Breast epithelium (tissue), 3 donors: ENCODE measurements around the gene TGM5.
"Not testable (repeated sequence)": the region's sequence is repeated elsewhere in the genome, so short reads cannot be mapped to it uniquely, and the experiment has no call there.

Experiments
- CTCF ChIP-seq, 3 donors: fragments of 450-650 bp; IDR thresholded peaks; one replicate each; pipeline ENCODE4 v1.5.1; 2016 to 2017; ENCODE audit warnings: antibody characterized with exemption in 3 of 3, mild to moderate bottlenecking in 3 of 3, moderate library complexity in 3 of 3
- POLR2A ChIP-seq: fragments of 450-650 bp; IDR thresholded peaks from one replicate; pipeline ENCODE4 v1.6.1; 2016; ENCODE audit warnings: antibody characterized with exemption, mild to moderate bottlenecking, moderate library complexity

DNA sequence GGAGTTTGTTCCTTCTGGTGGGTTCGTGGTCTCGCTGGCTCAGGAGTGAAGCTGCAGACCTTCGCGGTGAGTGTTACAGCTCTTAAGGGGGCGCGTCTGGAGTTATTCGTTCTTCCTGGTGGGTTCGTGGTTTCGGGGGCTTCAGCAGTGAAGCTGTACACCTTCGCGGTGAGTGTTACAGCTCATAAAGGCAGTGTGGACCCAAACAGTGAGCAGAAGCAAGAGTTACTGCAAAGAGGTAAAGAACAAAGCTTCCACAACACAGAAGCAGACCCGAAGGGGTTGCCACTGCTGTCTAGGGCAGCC, 40.8 kb downstream of the TGM5 start:
- not testable (repeated sequence) for TF ChIP-seq CTCF (IDR thresholded peaks at IDR 0.05); POLR2A
